ENCODE measurements around the gene ZACN. TPM values are rescaled to one million over a fixed set of nuclear protein-coding genes. Genes with fewer than 3 reads are reported as not detected.

ZACN gene
- not detected for total RNA-seq

- Histone ChIP-seq H3K36me3 (peaks cover 9% of the 10 kb centered on the region), H3K9me3 (no peaks in the 10 kb centered on the region), H3K4me1 (peaks cover 0 to 49% of the 10 kb centered on the region in 2 donors), H3K27ac (no peak within 1 kb of the TSS), H3K27me3 (peaks cover 30 to 41% of the 10 kb centered on the region in 2 donors), H3K4me3 (no peak within 1 kb of the TSS)
- TF ChIP-seq CTCF (IDR thresholded peaks at IDR 0.05), result no peak
- no peak for DNase-seq (ENCODE audit: low spot score)
Measured at GRCh38 chr17:76078860-76079534, at the start of gene ZACN. Gene ZACN (plus strand): TSS chr17:76079182. CDS start chr17:76079265, 83 bp downstream.

GRCh38 chr17:76032073-76032779 is 46.8 kb upstream of the ZACN start:
- Histone ChIP-seq H3K27ac (no peak overlapping the region), H3K4me3 (no peak overlapping the region), H3K9me3 (no peaks in the 10 kb centered on the region), H3K4me1 (peaks cover 0 to 9% of the 10 kb centered on the region in 2 donors), H3K36me3 (no peaks in the 10 kb centered on the region), H3K27me3 (no peaks in the 10 kb centered on the region)
- no peak for TF ChIP-seq CTCF (IDR thresholded peaks at IDR 0.05)
- DNase-seq (ENCODE audit: low spot score), result no peak

GRCh38 chr17:76032780-76033108 is 46.2 kb upstream of the ZACN start:
- Histone ChIP-seq H3K4me3 (no peak overlapping the region), H3K36me3 (no peaks in the 10 kb centered on the region), H3K4me1 (peaks cover 0 to 9% of the 10 kb centered on the region in 2 donors), H3K27me3 (no peaks in the 10 kb centered on the region), H3K9me3 (no peaks in the 10 kb centered on the region), H3K27ac (no peak overlapping the region)
- DNase-seq (ENCODE audit: low spot score), result no peak
- TF ChIP-seq CTCF (IDR thresholded peaks at IDR 0.05), result no peak

GRCh38 chr17:76033139-76033538 is 45.8 kb upstream of the ZACN start:
- Histone ChIP-seq H3K9me3 (no peaks in the 10 kb centered on the region), H3K36me3 (peaks cover 1% of the 10 kb centered on the region), H3K27me3 (no peaks in the 10 kb centered on the region), H3K4me1 (peaks cover 0 to 9% of the 10 kb centered on the region in 2 donors), H3K4me3 (no peak overlapping the region), H3K27ac (no peak overlapping the region)
- DNase-seq (ENCODE audit: low spot score), result no peak
- TF ChIP-seq CTCF (IDR thresholded peaks at IDR 0.05), result no peak

- DNase-seq (ENCODE audit: low spot score), result no peak
- TF ChIP-seq CTCF (IDR thresholded peaks at IDR 0.05), result no peak
- Histone ChIP-seq H3K9me3 (no peaks in the 10 kb centered on the region), H3K4me1 (peaks cover 0 to 3% of the 10 kb centered on the region in 2 donors), H3K27ac (no peak overlapping the region), H3K4me3 (no peak overlapping the region), H3K27me3 (no peaks in the 10 kb centered on the region), H3K36me3 (peaks cover 17% of the 10 kb centered on the region)
Measured at GRCh38 chr17:76034428-76035350, 44.3 kb upstream of the ZACN start.
